ENCODE data around the gene COPS9.
A peak's percentile ranks its signal among the peaks of the same experiment; 100 is the strongest.

Gene COPS9

DNA sequence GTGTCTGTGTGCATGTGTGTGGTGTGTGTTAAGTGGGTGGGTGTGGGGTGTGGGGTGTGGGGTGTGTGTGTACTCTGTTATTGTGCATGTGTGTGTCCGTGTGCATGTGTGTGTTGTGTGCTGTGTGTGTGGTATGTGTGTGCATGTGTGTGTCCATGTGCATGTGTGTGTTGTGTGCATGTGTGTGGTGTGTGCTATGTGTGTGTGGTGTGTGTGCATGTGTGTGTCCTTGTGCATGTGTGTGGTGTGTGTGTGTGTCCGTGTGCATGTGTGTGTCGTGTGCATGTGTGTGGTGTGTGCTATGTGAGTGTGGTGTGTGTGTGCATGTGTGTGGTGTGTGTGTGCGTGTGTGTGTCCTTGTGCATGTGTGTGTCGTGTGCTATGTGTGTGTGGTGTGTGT, 11.3 kb upstream of the COPS9 start:
- DNase-seq: no peak

DNA sequence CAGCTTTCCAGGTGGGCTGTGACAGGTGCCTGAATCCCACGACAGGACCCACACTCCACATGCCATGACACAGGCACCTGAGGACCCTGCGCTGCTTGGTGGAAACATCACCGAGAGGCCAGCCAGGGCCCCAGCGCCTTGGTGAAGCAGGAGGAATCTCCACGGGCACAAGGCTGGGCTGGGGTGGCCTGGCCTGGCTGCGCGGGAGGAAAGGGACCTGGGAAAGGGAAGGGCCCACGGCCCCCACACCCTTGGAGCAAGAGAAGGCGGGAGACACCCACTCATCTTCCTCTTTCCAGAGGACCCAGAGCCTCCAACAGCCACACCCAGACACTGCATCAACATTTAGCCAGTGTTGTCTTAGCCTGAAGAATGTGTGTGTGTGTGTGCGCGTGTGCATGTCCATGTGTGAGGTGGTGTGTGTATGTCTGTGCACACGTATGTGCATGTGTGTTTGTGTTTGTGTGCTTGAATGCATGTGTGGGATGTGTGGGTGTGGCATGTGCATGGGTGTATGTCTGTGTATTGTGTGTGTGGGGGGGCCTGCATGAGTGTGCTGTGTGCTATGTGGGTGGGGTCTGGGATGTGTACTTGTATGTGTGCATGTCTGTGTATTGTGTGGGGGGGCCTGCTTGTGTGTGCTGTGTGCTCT, 10.6 kb upstream of the COPS9 start:
- DNase-seq: no peak

DNA sequence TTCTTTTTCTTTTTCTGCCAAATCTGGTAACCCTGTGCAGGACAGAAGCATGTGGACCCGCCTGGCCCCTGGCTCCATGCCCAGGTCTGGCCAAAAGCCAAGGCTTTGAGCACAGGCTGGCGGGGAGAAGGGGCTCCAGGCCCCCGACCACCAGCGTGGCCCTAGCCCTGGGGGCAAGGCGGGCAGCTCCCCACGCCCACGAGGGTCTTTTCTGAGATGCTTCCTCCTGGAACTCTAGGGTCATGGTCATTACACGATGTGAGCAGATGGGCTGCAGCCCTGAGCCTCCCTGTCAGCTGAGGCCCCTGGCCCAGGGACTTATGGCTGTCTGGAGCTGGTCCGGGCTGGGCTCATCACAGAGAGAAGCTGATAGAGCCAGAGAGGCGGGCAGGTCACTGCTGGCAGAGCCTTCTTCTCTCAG, 10.0 kb upstream of the COPS9 start:
- DNase-seq: no peak

DNA sequence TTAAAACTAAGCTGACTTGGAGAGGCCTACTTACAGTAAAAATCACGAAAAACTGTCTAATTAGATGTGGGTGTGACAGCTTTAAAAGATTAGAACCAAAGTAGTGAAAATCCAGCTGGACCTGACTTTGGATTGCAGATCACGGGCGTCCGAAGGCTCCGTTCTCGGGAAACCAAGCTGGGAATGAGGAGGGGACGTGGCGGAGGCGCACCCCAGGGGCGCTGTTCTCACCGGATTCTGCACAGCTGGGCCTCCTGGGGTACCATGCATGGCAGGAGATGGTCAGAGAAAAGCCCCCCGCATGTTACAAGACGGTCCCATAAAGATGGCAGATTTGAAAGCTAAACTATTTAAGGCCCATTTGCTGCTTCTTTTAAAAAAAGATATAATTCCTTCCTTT, 9.4 kb upstream of the COPS9 start:
- no peak for DNase-seq

DNA sequence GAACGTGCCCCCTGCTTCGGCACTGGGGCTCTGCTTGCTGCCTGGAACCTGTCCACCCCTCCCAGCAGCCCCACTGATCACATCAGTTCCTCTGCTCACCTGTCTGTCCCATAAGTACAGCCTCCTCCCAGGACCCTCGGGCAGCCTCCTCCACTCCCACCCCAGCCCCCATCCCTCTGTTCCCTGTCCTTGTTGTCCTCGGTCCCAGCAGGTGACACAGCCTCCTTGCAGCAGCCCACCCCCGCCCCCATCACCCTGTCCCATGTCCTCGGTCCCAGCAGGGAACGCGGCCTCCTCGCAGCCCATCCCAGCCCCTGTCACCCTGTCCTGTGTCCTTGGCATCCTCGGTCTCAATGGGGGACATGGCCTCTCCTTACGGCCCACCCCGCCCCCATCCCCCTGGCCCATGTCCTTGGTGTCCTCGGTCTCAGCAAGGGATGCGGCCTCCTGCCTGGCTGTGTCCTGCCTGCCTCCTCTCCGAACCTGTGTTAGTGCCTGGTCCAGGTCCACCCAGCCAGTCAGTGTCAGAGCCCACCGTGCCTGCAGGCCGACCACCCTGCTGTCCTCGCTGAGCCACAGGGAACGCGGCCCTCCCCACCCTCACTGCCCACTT, 8.7 kb upstream of the COPS9 start:
- DNase-seq: no peak

DNA sequence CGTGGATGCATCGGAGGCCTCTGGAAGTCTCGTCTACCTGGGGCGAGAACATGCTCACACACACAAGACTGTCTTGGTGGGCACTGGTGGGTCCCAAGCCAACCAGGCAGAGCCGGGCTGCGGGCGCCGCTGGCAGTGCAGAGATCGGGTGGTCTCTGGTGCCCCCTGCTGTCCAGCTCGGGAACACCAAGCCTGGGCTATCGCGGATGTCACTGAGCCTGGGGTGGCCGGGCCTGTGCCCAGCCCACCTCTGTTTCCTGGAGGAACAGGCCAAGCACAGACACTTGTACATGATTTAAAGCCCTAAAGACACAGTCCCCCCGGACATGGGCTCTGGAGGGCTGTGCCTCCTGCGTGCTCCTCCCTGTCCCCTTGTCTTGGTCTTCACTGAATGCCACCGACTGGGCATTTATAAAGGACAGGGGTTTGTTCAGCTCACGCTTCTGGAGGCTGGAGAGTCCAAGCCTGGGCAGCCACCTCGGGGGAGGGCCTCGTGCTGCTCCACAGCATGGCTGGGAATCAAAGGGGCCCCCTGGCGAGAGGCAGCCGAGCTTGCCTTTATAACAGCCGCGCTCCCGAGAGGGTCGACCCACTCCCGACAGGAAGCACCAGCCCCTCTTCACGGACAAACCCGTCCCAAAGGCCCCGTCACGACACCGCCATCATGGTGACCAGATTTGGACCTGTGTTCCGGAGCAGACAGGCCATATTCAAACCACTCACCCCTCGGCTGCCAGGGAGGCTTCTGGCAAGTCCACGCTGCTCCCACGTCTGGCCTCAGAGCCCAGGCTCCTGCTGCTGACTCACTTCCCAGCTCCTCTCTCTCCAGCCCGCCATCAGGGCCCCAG, 7.9 kb upstream of the COPS9 start:
- DNase-seq: peak; percentile 87

DNA sequence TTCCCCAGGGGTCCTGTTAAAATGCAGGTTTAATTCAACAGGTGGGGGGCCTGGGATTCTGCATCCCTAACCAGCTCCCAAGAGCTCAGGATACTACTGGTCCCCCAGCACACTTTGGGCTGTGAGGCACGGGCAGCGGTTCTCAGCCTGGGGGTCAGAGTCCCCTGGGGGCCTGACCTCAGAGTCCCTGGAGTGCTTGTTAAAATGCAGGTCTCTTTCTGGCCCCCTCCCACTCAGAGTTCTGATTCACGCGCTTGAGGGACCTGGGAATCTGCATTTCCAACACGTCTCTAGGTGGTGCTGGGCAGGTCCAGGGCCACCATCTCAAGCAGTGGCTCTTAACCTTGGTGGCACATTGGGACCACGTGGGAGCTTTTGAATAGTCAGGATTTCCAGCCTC, 7.2 kb upstream of the COPS9 start:
- no peak for DNase-seq

DNA sequence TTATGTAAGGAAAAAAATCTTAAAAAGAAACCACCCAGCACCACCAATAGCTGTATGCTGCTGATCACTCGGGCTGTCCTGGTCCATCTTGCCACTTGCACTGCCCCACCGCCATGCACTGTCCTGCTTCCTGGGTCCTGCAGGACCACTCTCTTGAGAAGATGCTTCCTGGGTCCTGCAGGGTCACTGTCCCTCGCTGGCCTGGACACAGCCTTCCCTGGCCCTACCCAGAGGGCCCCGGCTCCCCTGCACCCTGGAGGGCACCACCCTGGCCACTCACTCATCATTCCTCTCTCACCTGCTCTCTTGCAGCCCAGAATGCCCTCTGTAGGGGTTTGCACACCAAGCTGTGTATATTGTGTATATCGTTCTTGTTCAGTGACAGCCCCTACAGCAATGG, 6.8 kb upstream of the COPS9 start:
- DNase-seq: no peak

DNA sequence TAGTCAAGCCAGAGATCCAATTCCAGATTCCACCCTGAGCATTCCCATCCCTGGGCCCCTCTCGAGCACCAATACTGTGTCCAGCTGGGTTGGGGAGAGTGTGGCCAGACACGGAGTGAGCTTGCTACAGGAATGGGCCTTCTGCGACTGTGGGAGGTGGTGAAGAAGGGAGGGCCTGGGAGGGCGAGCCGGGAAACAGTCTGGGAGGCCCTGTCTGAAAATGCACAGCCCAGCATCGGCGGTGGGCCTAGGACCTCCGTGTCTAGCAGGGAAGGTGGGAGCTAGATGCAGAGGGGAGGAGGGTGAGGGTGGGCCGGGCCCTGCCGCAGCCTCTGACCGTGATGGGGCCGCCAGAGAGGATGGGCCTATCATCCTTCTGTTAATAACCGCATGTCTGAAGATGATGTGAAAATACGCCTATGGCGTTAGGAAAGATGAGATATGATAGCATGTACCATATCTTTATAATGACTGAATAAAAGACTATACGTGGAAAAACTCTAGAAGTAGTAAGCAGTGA, 6.2 kb upstream of the COPS9 start:
- DNase-seq: no peak

DNA sequence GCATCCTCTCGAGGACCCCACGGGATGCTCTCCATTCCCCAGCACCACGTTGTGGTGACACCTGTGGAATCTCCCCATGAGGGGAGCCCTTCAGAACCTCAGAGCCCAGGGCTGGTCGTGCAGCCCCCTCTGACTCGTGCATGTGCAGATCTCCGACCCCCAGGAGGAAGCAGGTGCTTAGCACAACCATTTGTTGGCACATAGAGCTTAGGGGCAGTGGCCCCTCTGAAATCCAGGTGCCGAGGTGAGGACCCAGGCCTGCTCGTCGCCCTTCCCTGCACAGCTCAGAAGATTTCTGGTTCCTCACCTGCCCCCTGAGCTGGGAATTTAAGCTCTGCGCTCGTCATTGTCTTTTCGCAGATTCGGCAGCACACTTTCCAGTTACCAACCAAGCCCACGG, 5.6 kb upstream of the COPS9 start:
- no peak for DNase-seq

DNA sequence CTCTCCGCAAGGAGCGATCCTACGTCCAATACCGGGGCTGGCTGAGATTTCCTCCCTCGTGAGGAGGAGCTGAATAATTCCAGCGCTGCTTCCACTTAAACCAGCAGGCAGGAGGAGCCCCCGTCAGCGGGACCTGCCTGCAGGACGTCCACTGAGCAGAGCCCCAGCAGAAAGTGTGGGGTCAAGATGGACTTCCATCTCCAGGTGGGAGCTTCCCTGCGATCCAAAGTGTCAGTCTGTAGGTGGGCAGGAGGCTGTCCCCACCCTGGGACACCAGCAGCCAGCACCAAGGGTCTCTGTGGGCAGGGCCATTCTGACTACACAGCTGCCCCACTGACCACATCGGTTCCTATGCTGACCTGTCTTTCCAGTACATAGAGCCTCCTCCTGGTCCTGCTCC, 4.8 kb upstream of the COPS9 start:
- DNase-seq: no peak

DNA sequence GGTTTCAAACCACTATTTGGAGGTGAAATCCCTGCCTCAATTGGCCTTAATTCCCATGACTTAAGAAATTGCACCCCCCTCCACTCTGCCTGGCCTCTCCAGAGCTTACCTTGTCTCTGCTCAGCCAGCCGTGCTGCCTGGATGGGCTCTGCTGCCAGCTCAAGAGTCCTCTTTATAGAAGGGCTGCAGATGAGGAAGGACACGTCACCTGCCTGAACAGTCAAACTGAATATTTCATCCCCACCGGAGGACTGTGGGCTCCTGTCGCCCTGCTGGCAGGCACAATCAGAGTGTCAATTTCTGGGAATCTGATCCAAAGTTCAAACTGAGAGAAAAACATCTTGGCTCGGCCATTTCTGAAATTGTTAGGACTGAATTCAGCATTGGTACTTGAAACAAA, 4.4 kb upstream of the COPS9 start, which contains the start of gene OTOS:
OTOS (minus strand) TSS at position 148 of the 400 bp plus-strand sequence. CDS start 332 bp downstream, outside the sequence.
- DNase-seq: no peak

DNA sequence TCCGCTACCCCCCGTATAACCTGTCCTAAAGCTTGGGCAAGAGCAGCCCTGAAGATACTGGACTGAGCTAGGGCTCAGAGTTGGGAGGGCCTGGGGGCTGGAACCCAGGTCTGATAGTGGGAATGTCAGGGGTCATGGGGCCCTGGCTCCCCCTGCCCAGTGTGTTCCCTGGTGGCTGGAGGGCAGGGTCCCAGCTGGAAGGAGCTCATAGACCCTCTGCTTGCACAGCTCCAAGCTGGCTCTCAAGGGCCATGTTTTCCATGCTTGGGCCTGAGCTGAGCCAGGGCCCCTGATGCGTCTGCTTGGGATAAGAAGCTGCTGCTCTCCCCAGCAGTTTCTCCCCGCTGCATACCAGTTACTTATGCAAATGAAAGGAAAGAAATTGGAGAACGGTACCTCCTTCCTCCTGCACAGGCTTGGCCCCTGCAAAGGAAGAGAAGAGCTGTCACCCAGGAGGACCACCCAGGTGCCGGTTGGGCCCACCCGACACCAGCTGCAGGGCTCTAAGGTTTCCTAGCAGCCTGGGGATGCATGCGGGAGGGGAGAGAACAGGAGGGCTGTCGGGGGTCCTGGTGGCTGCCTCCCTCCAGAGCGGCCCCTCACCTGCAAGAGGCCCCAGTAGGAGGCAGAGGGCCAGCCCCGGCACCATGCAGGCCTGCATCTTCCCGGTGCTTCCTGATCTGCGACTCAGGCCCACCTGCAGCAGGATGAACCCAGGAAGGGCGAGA, 3.7 kb upstream of the COPS9 start:
- peak; percentile 16 for DNase-seq

DNA sequence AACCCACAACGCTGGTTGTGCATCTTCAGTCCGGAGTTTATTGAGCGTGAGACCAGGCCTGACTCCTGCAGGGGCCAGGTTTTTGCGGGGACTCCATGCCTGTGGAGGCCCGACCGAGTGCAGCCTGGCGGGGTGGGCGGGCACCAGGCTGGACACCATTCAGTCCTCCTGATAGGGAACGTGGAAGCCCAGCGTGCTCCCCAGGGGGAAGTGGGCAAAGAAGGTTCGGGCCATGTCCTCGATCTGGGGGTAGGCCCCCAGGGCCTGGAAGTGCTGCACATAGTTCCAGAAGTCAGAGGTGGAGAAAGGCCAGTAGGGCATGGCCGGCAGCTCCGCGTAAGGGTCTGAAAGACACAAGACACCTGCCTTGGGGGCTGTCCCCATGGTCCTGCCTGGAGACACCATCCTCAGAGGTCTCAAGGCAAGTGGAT, 2.9 kb upstream of the COPS9 start:
- peak; percentile 29 for DNase-seq

DNA sequence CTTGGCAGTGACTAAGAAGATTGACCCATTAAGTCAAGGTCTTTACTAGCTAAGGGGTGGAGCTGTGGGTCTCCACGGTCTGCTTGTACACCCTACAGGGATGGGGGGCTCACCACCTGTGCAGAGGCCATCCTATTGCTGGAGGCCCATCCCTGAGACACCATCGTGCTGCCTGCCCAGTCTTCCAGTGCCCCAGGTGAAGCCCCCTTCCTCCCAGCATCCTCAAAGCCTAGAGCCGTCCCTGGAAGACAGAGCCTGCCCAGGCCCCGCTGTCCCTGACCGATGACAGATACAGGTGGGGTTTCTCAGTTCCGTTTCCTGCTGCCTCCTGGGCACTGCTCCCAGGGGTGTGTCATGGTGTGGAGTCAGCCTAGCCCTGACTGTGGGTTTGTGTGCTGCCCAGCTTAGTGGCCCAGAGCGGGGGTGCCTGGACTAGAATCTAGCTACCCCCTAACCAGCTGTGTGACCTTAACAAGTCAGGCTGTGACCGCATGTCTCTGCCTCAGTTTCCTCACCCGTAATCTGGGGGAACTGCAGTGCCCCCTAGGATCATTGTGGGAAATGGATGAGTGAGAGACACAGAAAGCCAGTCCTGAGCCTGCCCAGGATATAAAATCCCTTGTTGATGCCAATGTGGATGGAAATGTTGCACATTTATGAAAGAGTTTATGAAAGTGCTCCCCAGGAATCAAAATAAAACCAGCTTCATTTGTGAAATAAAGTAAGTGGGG, 2.3 kb upstream of the COPS9 start:
- no peak for DNase-seq

DNA sequence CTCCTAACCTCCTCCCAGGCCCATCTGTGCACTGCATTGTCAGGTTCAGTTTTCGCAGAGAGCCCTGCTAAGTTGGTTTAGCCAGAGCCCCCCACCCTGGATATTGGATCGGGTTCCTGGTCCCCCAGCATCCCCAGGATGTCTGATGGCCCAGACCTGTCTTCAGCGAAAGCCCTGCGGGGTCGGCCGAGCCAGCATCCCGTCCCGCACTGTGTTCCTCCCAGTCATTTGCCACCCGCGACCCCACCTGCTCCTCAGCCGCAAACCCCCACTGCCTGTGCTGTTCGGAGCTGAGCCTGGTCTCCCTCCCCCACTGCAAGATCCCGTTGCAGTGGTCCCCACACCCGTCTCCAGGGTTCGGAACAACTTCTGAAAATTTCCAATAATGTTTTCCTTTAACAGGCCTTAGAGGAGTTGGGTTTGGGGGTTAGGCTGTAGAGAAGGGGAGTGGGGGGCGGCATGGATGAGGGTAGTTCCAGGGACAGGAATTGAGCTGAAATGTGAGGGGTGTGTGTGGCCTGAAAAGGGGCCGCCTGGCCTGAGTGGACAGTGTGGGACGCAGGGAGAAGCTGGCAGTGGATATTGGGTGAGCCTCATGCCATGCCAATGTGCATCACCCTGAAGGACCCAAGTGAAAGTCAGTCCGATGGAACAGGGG, 1.6 kb upstream of the COPS9 start:
- DNase-seq: no peak

DNA sequence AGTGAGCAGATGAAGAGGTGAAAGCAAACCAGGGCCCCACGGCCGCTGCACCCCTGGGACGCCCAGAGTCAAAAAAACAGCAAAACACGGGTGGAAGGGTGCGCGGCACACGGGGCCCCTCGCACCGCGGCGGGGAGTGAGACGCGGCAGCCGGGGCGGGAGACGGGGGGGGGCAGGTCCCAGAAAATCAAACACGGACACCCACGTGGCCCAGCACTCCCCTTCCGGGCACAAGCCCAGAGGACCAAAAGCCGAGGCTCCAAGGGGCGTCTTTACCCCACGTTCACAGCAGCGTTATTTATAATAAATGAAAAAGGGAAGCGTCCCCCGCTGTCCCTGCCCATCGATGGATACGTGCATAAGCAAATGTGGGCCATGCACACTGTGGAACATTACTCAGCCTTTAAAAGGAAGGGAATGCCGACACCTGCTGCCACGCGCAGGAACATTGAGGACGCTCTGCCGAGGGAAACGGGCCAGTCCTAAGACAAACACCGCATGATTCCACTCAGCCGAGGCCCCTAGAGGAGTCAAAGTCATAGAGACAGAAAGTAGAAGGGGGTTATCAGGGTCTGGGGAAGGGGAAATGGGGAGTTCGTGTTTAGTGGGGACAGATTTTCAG, 677 bp upstream of the COPS9 start:
- DNase-seq: no peak

DNA sequence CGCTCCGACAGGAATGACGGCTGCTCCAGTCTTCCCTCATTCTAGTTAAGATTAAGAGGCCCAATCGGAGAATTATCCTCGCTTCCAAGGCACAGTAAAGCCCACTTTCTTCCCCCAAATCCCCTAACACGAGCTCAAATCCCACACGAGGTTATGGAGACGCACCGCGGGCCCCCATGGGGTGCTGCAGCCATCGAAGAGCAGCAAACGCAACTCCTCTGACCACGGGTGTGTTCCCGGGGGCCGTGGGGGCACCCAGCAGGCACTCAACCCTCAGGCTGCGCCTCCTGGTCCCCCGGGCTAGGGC, 446 bp downstream of the COPS9 start:
- DNase-seq: no peak

DNA sequence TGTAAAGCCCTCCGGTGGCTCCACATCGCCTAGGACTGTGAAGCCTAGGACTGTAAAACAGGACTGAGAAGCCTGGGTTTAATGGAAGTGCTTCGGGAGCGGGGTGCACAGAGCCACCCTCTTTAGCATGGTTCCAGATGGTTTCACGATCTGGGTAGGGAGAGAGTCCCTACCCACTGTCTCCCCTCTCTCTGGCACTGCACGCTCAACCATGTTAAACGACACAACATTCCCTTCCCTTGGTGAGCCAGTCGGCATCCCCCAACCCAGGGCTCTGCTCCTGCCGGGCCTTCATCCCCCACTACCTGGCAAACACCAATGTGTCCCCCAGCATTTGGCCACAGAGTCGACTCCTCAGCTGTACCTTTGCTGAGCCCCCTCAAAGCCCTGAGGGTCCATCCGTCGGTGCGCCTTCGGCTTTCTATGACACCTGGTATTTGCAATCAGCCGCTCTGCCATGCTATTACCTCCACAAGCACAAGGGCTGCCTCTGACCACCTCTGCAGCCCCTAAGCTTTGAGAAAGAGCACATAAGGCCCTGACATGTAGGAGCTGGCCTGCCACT, 1.1 kb downstream of the COPS9 start:
- DNase-seq: no peak

DNA sequence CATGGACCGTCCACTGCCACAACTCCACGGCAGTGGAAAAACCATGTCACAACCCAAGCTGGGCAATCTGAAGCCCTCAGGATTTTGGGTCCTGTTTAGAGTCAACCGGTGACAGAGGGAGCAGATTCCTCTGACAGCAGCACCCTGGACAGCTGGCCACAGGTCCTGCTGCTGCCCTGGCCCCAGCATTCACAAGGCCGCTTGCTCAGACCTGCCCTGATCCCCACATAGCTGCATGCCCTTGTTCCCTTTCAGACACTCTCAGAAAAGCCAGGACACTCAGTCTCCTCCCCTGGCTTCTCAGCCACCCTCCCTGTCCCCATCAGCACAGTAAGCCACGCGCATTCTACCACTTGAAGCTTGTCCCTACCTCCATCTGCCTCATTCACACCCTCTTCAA, 1.6 kb downstream of the COPS9 start:
- DNase-seq: no peak

DNA sequence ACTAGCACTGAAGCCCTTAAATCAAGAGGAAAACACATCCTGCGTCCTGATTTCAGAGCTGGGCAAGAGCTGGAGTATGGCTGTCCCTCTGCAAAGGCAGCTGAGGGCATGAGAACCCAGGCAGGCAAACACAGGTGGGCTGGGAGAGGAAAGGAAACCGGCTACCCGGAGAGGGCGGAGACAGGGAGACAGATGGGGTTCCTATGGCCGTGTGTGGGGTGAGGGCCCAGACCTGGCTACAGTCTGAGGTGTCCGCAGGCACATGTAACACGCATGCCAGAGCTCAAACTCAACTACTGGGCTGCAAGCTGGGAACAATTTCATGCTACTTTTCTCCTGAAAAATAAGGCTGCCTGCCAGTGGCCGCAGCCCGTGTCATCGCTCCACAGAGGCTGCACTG, 2.7 kb downstream of the COPS9 start:
- no peak for DNase-seq

Measured in activated CD4-positive, CD25-positive, alpha-beta regulatory T cell treated with anti-CD3 and anti-CD28 coated beads, Interleukin-2, amount 50 U/mL, for 72 hours (primary cell).